SIG-M5 treated with dmso at 0.1 percent for 504 hours (cell line): ENCODE measurements around the gene KIAA0586.
A peak's percentile ranks its signal among the peaks of the same experiment; 100 is the strongest.
"Not testable (repeated sequence)": the region's sequence is repeated elsewhere in the genome, so short reads cannot be mapped to it uniquely, and the experiment has no call there.

Source experiments
- DNase-seq: peaks from one replicate; lab custom pipeline; 2025; ENCODE audit not compliant: unreplicated experiment; lab: John Stamatoyannopoulos, UW

Gene KIAA0586

DNA sequence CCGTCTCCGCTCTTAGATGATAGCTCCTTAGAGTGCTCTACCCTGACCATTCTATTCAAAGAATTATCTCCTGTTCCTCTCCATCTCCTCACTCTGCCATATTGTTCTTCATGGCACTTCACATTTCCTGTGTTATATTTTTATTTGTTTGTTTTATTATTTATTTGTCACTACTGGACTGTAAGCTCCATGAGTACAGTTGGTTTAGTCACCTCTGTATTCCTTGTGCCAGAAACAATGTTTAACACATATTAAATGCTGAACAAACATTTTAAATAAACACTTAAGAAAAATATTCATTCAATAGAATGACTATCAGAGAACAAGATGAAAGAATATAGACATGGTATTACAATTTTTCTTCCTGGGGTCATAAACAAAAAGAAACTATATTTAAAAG lies 35.6 kb downstream of the KIAA0586 start:
- no peak for DNase-seq

GRCh38 chr14:58464652-58465051 lies 37.1 kb downstream of the KIAA0586 start:
- DNase-seq: no peak

DNA sequence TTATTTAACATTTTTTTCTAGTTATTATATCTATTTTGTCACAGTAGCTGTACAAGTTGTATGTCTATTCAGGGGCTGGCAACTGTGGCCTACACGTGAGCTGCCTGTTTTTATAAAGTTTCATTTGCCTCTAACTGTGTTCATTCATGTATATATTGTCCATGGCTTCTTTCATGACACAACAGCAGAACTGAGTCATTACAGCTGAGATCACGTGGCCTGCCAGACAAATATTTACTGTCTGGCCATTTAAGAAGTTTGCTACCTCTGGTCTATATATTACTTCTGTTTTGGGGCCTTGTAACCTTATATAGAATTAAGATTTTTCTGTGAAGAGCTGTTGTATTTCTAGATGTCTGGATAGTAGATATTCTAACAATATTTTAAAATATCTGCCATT lies 37.9 kb downstream of the KIAA0586 start:
- peak; percentile 13 for DNase-seq

DNA sequence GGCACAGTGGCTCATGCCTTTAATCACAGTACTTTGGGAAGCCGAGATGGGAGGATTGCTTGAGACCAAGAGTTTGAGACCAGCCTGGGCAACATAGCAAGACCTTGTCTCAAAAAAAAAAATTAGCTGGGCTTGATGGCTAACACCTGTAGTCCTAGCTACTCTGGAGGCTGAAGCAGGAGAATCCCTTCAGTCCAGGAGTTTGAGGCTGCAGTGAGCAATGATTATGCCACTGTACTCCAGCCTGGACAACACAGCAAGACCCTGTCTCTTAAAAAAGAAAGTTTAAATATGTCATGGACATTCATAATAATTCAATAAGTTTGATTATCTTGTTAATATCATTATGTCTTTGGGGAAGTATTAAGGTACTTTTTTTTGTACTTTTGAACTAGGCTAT lies 38.9 kb downstream of the KIAA0586 start:
- DNase-seq: no peak

DNA sequence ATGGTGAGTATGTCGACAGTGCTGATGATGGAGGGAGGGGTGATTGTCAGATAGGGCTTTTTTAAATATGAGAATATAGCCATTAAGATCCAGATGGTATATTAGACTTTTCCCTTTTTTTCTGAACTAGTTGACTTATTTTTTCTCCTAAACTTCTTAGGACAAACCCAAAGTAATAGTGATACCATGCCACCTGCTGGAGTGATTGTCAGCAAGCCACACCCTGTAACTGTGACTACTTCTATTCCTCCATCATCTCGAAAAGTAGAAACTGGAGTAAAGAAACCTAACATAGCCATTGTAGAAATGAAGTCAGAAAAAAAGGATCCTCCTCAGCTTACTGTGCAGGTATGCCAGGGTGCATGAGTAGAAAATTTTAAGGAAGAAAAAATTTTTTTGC lies 40.1 kb downstream of the KIAA0586 start:
- no peak for DNase-seq

DNA sequence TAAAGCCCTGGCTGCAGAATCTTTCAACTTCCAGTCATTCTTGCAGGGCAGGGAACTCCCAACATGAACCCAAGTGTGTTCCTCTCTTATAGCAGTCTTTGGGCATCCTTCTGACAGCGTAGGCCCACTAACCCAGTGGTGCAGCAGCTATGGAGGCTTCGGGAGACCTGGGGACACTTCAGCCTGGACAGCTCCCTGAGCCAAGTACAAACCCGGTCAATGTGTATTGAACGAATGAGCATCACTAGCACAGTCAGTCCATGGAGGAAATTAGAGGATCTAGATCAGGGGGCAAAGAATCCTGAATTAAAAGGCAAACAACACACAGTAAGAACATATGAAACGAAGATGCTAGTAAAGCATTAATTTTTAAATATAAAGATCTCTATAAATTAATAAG lies 41.8 kb downstream of the KIAA0586 start:
- no peak for DNase-seq

DNA sequence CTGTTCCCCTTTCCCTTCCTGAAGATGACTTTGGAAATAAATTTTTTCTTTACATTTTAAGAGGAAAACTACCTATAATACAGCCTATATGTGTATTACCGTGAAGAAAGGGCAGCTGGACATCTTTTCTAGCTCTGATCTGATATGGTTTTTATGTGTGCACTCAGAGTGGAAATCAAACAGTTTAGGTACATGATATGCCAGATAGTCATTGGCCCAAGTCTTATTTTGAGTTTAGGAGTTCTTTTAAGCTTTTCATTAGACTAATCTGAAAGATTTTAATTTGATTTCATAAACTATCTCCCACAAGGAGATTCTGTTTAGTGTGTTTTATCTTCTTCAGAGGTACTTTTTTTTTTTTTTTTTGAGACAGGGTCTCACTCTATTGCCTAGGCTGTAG lies 48.8 kb downstream of the KIAA0586 start:
- DNase-seq: no peak

GRCh38 chr14:58477653-58478052 lies 50.1 kb downstream of the KIAA0586 start:
- no peak for DNase-seq

DNA sequence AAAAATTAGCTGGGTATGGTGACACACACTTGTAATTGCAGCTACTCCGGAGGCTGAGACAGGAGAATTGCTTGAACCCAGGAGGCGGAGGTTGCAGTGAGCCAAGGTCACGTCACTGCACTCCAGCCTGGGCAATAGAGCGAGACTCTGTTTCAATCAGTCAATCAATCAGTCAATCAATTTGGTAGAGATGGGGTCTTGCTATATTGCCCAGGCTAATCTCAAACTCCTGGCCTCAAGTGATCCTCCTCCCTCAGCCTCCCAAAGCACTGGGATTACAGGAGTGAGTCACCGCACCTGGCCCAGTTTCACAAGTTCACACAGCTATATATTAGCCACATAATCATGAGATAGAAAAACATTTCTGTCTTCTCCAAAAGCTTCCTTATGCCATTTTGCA lies 50.8 kb downstream of the KIAA0586 start:
- DNase-seq: not testable (repeated sequence)

DNA sequence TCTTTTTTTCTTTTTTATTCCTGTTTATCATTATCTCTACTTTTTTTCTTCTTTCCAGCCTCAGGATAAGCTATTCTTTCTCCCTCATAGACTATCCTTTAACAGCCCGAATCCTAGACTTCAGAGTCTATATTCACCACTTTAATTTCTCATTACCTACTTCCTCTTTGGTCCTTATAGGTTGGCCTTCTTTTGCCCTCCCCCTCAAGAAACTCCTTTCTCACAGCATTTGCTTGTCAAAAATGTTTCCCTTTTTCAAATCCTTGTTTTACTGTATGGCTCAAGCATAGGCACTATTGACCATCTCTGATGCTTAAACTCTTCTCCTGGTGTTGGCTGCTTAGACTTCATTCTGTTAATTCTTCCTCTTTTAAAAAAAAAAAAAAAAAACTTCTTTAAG lies 52.5 kb downstream of the KIAA0586 start:
- DNase-seq: peak; percentile 76

- DNase-seq: no peak
Measured at GRCh38 chr14:58484176-58484575, 56.7 kb downstream of the KIAA0586 start.

GRCh38 chr14:58488550-58488949 lies 61.0 kb downstream of the KIAA0586 start:
- DNase-seq: peak; percentile 10

GRCh38 chr14:58491593-58491992 lies 64.1 kb downstream of the KIAA0586 start:
- DNase-seq: no peak

GRCh38 chr14:58492044-58492443 lies 64.5 kb downstream of the KIAA0586 start:
- DNase-seq: no peak

DNA sequence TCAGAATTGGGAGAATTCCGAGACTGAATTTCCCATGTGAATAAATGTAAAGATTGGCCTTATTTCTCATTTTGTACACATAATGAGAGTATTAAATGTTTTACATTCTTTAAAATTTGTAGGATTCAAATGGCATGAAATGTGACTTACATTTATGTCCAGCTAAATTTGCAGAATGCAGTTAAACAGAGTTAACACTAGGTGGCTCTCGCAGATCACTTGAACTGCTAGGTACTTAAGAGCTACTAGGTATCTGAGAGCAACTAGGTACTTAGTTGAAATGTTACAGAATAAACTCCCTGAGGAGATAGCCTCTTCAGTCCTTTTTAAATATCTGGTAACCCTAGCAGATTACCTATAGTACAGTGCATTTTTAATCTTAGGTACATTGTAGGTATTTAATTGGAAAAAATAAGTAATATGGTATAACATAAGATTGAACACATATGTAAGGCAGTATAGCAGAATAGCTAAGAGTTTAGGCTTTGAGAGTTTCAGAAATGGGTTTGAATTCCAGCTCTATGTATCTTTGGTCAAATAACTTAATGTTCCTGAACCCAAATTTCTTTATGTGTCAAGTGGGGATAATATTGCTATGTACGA lies 73.8 kb downstream of the KIAA0586 start:
- DNase-seq: peak; percentile 64

GRCh38 chr14:58513272-58513671 lies 85.8 kb downstream of the KIAA0586 start:
- no peak for DNase-seq

DNA sequence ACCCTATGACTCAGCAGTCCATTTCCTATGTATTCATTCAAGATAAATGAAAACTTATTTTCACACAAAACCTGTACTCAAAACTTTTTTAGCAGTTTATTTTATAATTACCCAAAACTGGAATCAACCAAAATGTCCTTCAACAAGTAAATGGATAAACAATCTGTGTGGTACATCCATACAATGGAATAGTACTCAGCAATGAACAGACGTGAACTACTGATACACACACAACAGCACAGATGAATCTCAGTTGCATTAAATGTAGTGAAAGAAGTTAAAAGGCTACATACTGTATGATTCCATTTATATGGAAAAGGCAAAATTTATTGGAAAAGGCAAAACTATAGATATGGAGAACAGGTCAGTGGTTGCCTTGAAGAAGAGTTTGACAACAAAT lies 90.1 kb downstream of the KIAA0586 start:
- DNase-seq: no peak

GRCh38 chr14:58525691-58526090 lies 98.2 kb downstream of the KIAA0586 start:
- not testable (repeated sequence) for DNase-seq

DNA sequence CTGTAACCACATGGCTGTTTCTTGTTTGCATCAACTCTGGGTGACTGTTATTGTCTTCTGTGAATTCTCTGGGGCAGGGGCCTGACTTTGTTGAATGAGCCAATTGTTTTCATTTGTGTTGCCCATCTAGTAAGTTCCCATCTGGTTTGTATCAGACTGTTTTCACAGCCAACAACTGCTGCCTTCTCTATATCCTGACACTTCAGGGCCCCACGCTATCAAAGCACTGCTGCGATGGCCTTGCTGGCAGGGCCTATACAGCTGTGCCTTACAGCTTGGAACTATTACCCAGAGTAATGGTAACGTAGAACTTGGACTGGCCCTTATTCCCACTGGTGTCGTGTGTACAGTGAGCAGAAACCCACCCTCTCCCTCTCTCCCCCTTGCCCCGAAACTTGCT lies 105.9 kb downstream of the KIAA0586 start:
- DNase-seq: no peak

DNA sequence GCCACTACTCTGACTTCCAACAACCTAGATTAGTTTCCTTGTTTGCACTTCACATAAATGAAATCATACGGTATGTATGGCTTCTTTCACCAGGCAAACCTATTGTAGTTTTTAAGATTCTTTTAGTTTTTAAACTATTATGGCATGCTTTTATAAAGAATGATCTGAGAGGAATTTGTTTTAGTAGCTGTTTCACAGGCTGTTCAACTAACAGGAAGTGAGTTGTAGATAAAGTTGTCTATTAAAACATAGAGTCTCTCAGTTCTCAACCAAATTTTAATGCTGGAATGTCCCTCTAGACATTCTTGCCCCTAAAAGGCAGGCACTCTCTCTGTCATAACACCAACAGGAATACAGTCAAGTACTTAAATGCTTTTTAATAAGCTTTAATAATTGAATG lies 107.5 kb downstream of the KIAA0586 start:
- no peak for DNase-seq

GRCh38 chr14:58537004-58537403 lies 109.5 kb downstream of the KIAA0586 start:
- no peak for DNase-seq

- DNase-seq: no peak
Measured at GRCh38 chr14:58540749-58541632, 113.5 kb downstream of the KIAA0586 start.

GRCh38 chr14:58541633-58542022 lies 114.1 kb downstream of the KIAA0586 start:
- no peak for DNase-seq
